OCI-LY3 (cell line): Measurements from ENCODE around the gene HAPLN2.

ENCODE experiments used
- H2AFZ ChIP-seq: fragments of 200-600, 300-600 bp; shearing (Covaris generic); 2 replicates; pipeline ENCODE4 v1.6.0; 2014; ENCODE audit warnings: antibody characterized with exemption, low read depth, low read length
- H3K27ac ChIP-seq: fragments of 200-600, 300-600 bp; sonication (generic); 2 replicates; pipeline ENCODE4 v1.5.1; 2014; ENCODE audit warnings: mild to moderate bottlenecking, low read length, moderate library complexity, mixed read lengths
- H3K27me3 ChIP-seq: fragments of 200-600, 300-600 bp; sonication (generic); 2 replicates; pipeline ENCODE4 v1.6.1; 2014; ENCODE audit warnings: low read depth, low read length, mixed read lengths
- H3K36me3 ChIP-seq: fragments of 200-600, 300-600 bp; sonication (generic); replicated peaks from 2 replicates; pipeline ENCODE3; 2014; ENCODE audit warnings: low read depth, low read length, mixed read lengths
- H3K4me1 ChIP-seq: fragments of 300-600, 200-600 bp; sonication (generic); 2 replicates; pipeline ENCODE4 v1.6.1; 2014; ENCODE audit warnings: low read length, mixed read lengths
- H3K4me2 ChIP-seq: fragments of 200-600, 300-600 bp; sonication (generic); 2 replicates; pipeline ENCODE4 v1.6.1; 2014; ENCODE audit warnings: low read length, mixed read lengths
- H3K4me3 ChIP-seq: fragments of 300-600, 200-600 bp; sonication (generic); 2 replicates; pipeline ENCODE4 v1.5.1; 2014; ENCODE audit warnings: antibody characterized with exemption, mild to moderate bottlenecking, low read length, moderate library complexity
- H3K79me2 ChIP-seq: fragments of 300-600, 200-600 bp; shearing (Covaris generic); 2 replicates; pipeline ENCODE4 v1.6.1; 2014; ENCODE audit warnings: mild to moderate bottlenecking, low read length, mixed read lengths
- H3K9ac ChIP-seq: fragments of 300-600, 200-600 bp; shearing (Covaris generic); 2 replicates; pipeline ENCODE4 v1.6.0; 2014; ENCODE audit warnings: mild to moderate bottlenecking, low read length, moderate library complexity
- H3K9me3 ChIP-seq: fragments of 200-600, 300-600 bp; shearing (Covaris generic); 2 replicates; pipeline ENCODE4 v1.6.1; 2014; ENCODE audit warnings: low read length, mixed read lengths; ENCODE audit not compliant: insufficient read depth
- H4K20me1 ChIP-seq: fragments of 200-600, 300-600 bp; sonication (generic); 2 replicates; pipeline ENCODE4 v1.6.1; 2016; ENCODE audit warnings: low read length, mixed read lengths; ENCODE audit not compliant: insufficient read depth
- CTCF ChIP-seq: fragments of 200-600, 300-600 bp; sonication (generic); IDR thresholded peaks from 2 replicates; pipeline ENCODE4 v1.5.1; 2014; ENCODE audit warnings: antibody characterized with exemption, low read length, low read depth
- EZH2phosphoT487 ChIP-seq: fragments of 200-600 bp; shearing (Covaris generic); IDR thresholded peaks from 2 replicates; pipeline ENCODE4 v1.6.1; 2018; ENCODE audit warnings: antibody characterized with exemption, mixed run types, low read depth

HAPLN2 gene

DNA sequence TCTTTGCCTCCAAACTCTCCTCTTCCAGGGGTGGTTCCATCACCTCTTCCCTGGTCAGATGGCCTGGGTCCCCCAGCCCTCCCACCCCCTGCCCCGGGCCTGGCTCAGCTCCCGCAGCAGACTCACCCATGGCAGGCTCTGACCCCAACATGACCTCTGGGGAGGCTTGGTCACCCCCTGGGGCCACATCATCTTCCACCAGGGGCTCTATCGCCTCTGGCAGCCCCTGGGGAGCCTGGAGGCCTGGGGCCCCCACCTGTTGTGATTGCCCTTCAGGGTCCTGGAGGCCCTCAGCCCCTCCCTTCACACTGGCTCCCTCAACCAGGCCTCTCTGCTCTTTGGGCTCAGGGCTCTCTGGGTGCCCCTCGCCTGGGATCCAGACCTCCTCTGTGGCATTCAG lies 51.6 kb downstream of the HAPLN2 start:
- H3K4me3 ChIP-seq, result no peak overlapping the region
- no peaks in the 10 kb centered on the region for H3K4me1 ChIP-seq
- no peaks in the 10 kb centered on the region for H4K20me1 ChIP-seq
- H3K36me3 ChIP-seq, result no peaks in the 10 kb centered on the region
- TF ChIP-seq CTCF (no peak), EZH2phosphoT487 (no peak)
- no peak overlapping the region for H3K9ac ChIP-seq
- no peak overlapping the region for H2AFZ ChIP-seq
- no peak overlapping the region for H3K4me2 ChIP-seq
- H3K27me3 ChIP-seq, result peaks cover 57% of the 10 kb centered on the region
- no peaks in the 10 kb centered on the region for H3K9me3 ChIP-seq
- no peaks in the 10 kb centered on the region for H3K79me2 ChIP-seq
- no peak overlapping the region for H3K27ac ChIP-seq

DNA sequence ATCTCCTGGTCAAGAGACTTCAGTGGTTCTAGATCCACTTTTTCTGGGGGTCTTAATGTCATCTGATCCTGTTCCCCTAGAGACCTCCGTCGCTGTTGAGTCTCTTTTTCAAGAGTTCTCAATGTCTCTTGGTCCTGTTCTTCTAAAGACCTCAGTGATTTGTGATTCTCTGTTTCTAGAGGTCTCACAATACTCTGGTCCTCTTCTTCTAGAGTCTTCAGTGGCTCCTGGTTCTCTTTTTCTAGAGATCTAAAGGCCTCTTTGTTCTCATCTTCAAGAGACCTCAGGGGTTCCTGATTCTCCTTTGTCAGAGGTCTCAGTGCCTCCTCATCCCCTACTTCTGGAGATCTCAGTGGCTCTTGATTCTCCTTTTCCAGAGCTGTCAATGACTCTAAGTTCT lies 52.6 kb downstream of the HAPLN2 start:
- Histone ChIP-seq H3K4me1 (no peaks in the 10 kb centered on the region), H3K4me2 (no peak overlapping the region), H3K79me2 (no peaks in the 10 kb centered on the region), H3K9ac (no peak overlapping the region), H3K27ac (no peak overlapping the region), H3K27me3 (peaks cover 56% of the 10 kb centered on the region), H4K20me1 (no peaks in the 10 kb centered on the region), H3K9me3 (no peaks in the 10 kb centered on the region), H3K4me3 (no peak overlapping the region), H3K36me3 (no peaks in the 10 kb centered on the region), H2AFZ (no peak overlapping the region)
- TF ChIP-seq EZH2phosphoT487 (no peak), CTCF (no peak)

- Histone ChIP-seq H2AFZ (no peak overlapping the region), H3K79me2 (no peaks in the 10 kb centered on the region), H3K27me3 (peaks cover 64% of the 10 kb centered on the region), H3K9me3 (no peaks in the 10 kb centered on the region), H3K4me3 (no peak overlapping the region), H3K27ac (no peak overlapping the region), H4K20me1 (no peaks in the 10 kb centered on the region), H3K36me3 (no peaks in the 10 kb centered on the region), H3K9ac (no peak overlapping the region), H3K4me1 (no peaks in the 10 kb centered on the region), H3K4me2 (no peak overlapping the region)
- TF ChIP-seq EZH2phosphoT487 (no peak), CTCF (no peak)
Observed at GRCh38 chr1:156673387-156674121, 54.3 kb downstream of the HAPLN2 start.
